Spleen (tissue), 11 donors: ENCODE measurements around the gene C6orf58. TPM values are rescaled to one million over a fixed set of nuclear protein-coding genes. Genes with fewer than 3 reads are reported as not detected.

Source experiments
- DNase-seq: peaks from one replicate; pipeline ENCODE4 v3.0.0-alpha.2; 2020
- H3K27ac ChIP-seq, 8 donors: fragments of 200-600 bp; sonication (generic) in 7 of 8; 1 replicate in 4 of 8; 2 replicates in 4 of 8; pipeline versions ENCODE4 v1.5.0 to v1.8.0; 2016 to 2021; ENCODE audit warnings: inconsistent platforms in 4 of 8, mild to moderate bottlenecking in 4 of 8, moderate library complexity in 1 of 8
- H3K27me3 ChIP-seq, 7 donors: fragments of 200-600 bp; sonication (generic) in 6 of 7; replicated peaks in 1 of 7; 1 replicate in 4 of 7; 2 replicates in 3 of 7; pipeline versions ENCODE4 v1.5.0 to v1.8.0; 2016 to 2021; ENCODE audit warnings: inconsistent platforms in 3 of 7, mild to moderate bottlenecking in 1 of 7
- H3K36me3 ChIP-seq, 6 donors: fragments of 200-600 bp; sonication (generic) in 5 of 6; 1 replicate in 4 of 6; 2 replicates in 2 of 6; pipeline versions ENCODE4 v1.5.0 to v1.8.0; 2016 to 2021; ENCODE audit warnings: inconsistent platforms in 2 of 6
- H3K4me1 ChIP-seq, 6 donors: fragments of 200-600 bp; sonication (generic) in 5 of 6; 1 replicate in 3 of 6; 2 replicates in 3 of 6; pipeline versions ENCODE4 v1.5.0 to v1.8.0; 2016 to 2021; ENCODE audit warnings: inconsistent platforms in 3 of 6
- H3K4me3 ChIP-seq, 8 donors: fragments of 200-600 bp; sonication (generic) in 7 of 8; 1 replicate in 4 of 8; 2 replicates in 4 of 8; pipeline versions ENCODE4 v1.5.0 to v1.8.0; 2016 to 2021; ENCODE audit warnings: inconsistent platforms in 4 of 8, mild to moderate bottlenecking in 4 of 8, moderate library complexity in 2 of 8
- H3K9me3 ChIP-seq, 8 donors: fragments of 200-600 bp; sonication (generic) in 7 of 8; 1 replicate in 4 of 8; 2 replicates in 4 of 8; pipeline versions ENCODE4 v1.5.0 to v1.8.0; 2016 to 2021; ENCODE audit warnings: inconsistent platforms in 4 of 8
- CTCF ChIP-seq, 11 experiments: fragments of 200-600 bp in 7 of 11; fragments of 450-650 bp in 4 of 11; sonication (generic) in 4 of 11; IDR thresholded peaks in 8 of 11; conservative IDR thresholded peaks in 3 of 11; 1 replicate in 7 of 11; 2 replicates in 4 of 11; pipeline versions ENCODE4 v1.4.0 to v1.8.0; 2016 to 2021; ENCODE audit warnings: antibody characterized with exemption in 11 of 11, inconsistent platforms in 4 of 11, mild to moderate bottlenecking in 1 of 11
- POLR2A ChIP-seq, 3 donors: fragments of 450-650 bp; IDR thresholded peaks; one replicate each; pipeline ENCODE4 v1.5.1; 2017; ENCODE audit warnings: antibody characterized with exemption in 3 of 3, mild to moderate bottlenecking in 1 of 3
- POLR2AphosphoS5 ChIP-seq, 3 donors: sonication (generic); formaldehyde crosslinking; IDR thresholded peaks; one replicate each; pipeline ENCODE4 v1.5.1; 2017; ENCODE audit warnings: antibody characterized with exemption in 3 of 3
- WGBS, 5 donors: extraction: QIAGEN DNeasy Blood & Tissue Kit in 3 of 5; methylation state at CpG; one replicate each; pipeline versions ENCODE4 v1.1.5 to v1.1.7; 2013 to 2018; 5-methylcytosine and 5-hydroxymethylcytosine counted together
- intact Hi-C: fragments of 100-400 bp; cut with DNase I; formaldehyde crosslinking; loops from one replicate; pipeline ENCODE4 v1.15.0; 2023; ENCODE audit warnings: low total_unique reads
- polyA plus RNA-seq, 3 donors: library from polyadenylated mRNA; stranded (reverse); fragments of 200-250 nt; gene quantifications; one replicate each; pipeline ENCODE4 v1.2.1, GENCODE V29; 2013
- total RNA-seq, 7 donors: library from RNA; depleted of rRNA in 3 of 7; stranded (reverse); fragments of >200 nt in 3 of 7; fragmentation: NEBNext Ultra II Directional in 4 of 7; extraction: Animal tissue kit (Norgen Biotek cat#: 25700) in 4 of 7; gene quantifications; one replicate each; pipeline versions ENCODE4 v1.1.0 to v1.2.1, GENCODE V29; 2016 to 2021
- donor health status: healthy with polysubstance abuse.
- donor health status: DM: no; HTN: no; CAD: no; lungs with moderate emphysema.
- donor health status: DM: no; HTN: no; CAD: no.
- donor health status: Bipolar disorder and iron deficiency.
- donor health status: healthy.
- donor health status: DM: no; HTN: no; CAD: no.
- donor health status: DM: yes; HTN: yes; CAD: no.

The C6orf58 gene
- total and polyA plus RNA-seq, 10 donors, result 0.11 TPM; not detected in 9

GRCh38 chr6:127554435-127555006 lies 22.5 kb upstream of the C6orf58 start:
- DNase-seq, result no peak
- TF ChIP-seq CTCF (IDR thresholded peaks at IDR 0.05 in 8 of 11, conservative IDR thresholded peaks at IDR 0.05 in 3 of 11), result no peak
- no peak for TF ChIP-seq POLR2AphosphoS5 (IDR thresholded peaks at IDR 0.05)
- TF ChIP-seq POLR2A (IDR thresholded peaks at IDR 0.05), result no peak
- intact Hi-C loops, result no loop called here
- Histone ChIP-seq H3K4me3 (no peak overlapping the region), H3K36me3 (no peaks in the 10 kb centered on the region), H3K27me3 (peaks cover 0 to 7% (median 0%) of the 10 kb centered on the region in 7 donors), H3K27ac (no peak overlapping the region), H3K4me1 (no peaks in the 10 kb centered on the region), H3K9me3 (no peaks in the 10 kb centered on the region)
- WGBS, 5 donors, result 32 to 46% (median 41%) methylated on average over 2 of the region's 2 CpGs

- TF ChIP-seq POLR2AphosphoS5 (IDR thresholded peaks at IDR 0.05), result no peak
- no peak for TF ChIP-seq CTCF (IDR thresholded peaks at IDR 0.05 in 8 of 11, conservative IDR thresholded peaks at IDR 0.05 in 3 of 11)
- no peak for TF ChIP-seq POLR2A (IDR thresholded peaks at IDR 0.05)
- DNase-seq, result no peak
- no peaks in the 10 kb centered on the region for H3K9me3 ChIP-seq
- no peaks in the 10 kb centered on the region for H3K36me3 ChIP-seq
- H3K27me3 ChIP-seq, result no peaks in the 10 kb centered on the region
- no peak overlapping the region for H3K4me3 ChIP-seq
- 44 to 88% (median 78%) methylated on average over 1 of the region's 1 CpG for WGBS, 5 donors
- no peaks in the 10 kb centered on the region for H3K4me1 ChIP-seq
- intact Hi-C loops, result no loop called here
- no peak overlapping the region for H3K27ac ChIP-seq
Measured at GRCh38 chr6:127561660-127562059, 15.3 kb upstream of the C6orf58 start.

- H3K27ac ChIP-seq, result no peak overlapping the region
- intact Hi-C loops, result no loop called here
- H3K4me1 ChIP-seq, result no peaks in the 10 kb centered on the region
- DNase-seq, result no peak
- no peaks in the 10 kb centered on the region for H3K27me3 ChIP-seq
- TF ChIP-seq POLR2A (IDR thresholded peaks at IDR 0.05) (no peak), CTCF (IDR thresholded peaks at IDR 0.05 in 8 of 11, conservative IDR thresholded peaks at IDR 0.05 in 3 of 11) (no peak), POLR2AphosphoS5 (IDR thresholded peaks at IDR 0.05) (no peak)
- 77 to 89% (median 85%) methylated on average over 3 of the region's 3 CpGs for WGBS, 5 donors
- H3K36me3 ChIP-seq, result no peaks in the 10 kb centered on the region
- H3K4me3 ChIP-seq, result no peak overlapping the region
- no peaks in the 10 kb centered on the region for H3K9me3 ChIP-seq
Measured at GRCh38 chr6:127564761-127565160, 12.2 kb upstream of the C6orf58 start.

GRCh38 chr6:127566119-127566518 lies 10.9 kb upstream of the C6orf58 start:
- intact Hi-C loops, result no loop called here
- no peak for TF ChIP-seq CTCF (IDR thresholded peaks at IDR 0.05 in 8 of 11, conservative IDR thresholded peaks at IDR 0.05 in 3 of 11)
- no peak for TF ChIP-seq POLR2A (IDR thresholded peaks at IDR 0.05)
- no peak for TF ChIP-seq POLR2AphosphoS5 (IDR thresholded peaks at IDR 0.05)
- no peaks in the 10 kb centered on the region for H3K36me3 ChIP-seq
- H3K4me1 ChIP-seq, result peaks cover 0 to 6% (median 0%) of the 10 kb centered on the region in 6 donors
- no peaks in the 10 kb centered on the region for H3K9me3 ChIP-seq
- no peak overlapping the region for H3K27ac ChIP-seq
- H3K27me3 ChIP-seq, result no peaks in the 10 kb centered on the region
- no peak overlapping the region for H3K4me3 ChIP-seq
- DNase-seq, result no peak
